Liver (tissue), 9 donors: ENCODE results near the gene RAB43. TPM values are rescaled to one million over a fixed set of nuclear protein-coding genes. Genes with fewer than 3 reads are reported as not detected.

Experiments used
- DNase-seq: peaks from one replicate; pipeline ENCODE4 v3.0.0-alpha.2; 2017; ENCODE audit warnings: low spot score
- H3K27ac ChIP-seq, 2 donors: one replicate each; pipeline ENCODE4 v1.7.0; 2013; ENCODE audit warnings: inconsistent platforms in 2 of 2, low read length in 2 of 2, control low read depth in 1 of 2, low read depth in 1 of 2, mild to moderate bottlenecking in 1 of 2
- H3K27me3 ChIP-seq, 4 donors: one replicate each; pipeline versions ENCODE4 v1.6.1 to v1.7.0; 2013; ENCODE audit warnings: low read length in 3 of 4, inconsistent platforms in 1 of 4, mild to moderate bottlenecking in 1 of 4, moderate library complexity in 1 of 4; ENCODE audit not compliant: control insufficient read depth in 4 of 4, insufficient read depth in 4 of 4
- H3K36me3 ChIP-seq, 4 donors: one replicate each; pipeline versions ENCODE4 v1.6.1 to v1.7.0; 2013; ENCODE audit warnings: low read length in 3 of 4, mild to moderate bottlenecking in 3 of 4, low read depth in 1 of 4, moderate library complexity in 1 of 4; ENCODE audit not compliant: control insufficient read depth in 4 of 4, insufficient read depth in 3 of 4
- H3K4me1 ChIP-seq, 4 donors: one replicate each; pipeline versions ENCODE4 v1.6.1 to v1.7.0; 2013; ENCODE audit warnings: low read length in 3 of 4, mild to moderate bottlenecking in 3 of 4, moderate library complexity in 1 of 4; ENCODE audit not compliant: control insufficient read depth in 4 of 4, insufficient read depth in 4 of 4
- H3K4me3 ChIP-seq, 3 donors: one replicate each; pipeline versions ENCODE4 v1.6.1 to v1.7.0; 2013; ENCODE audit warnings: low read length in 3 of 3, control low read depth in 1 of 3, low read depth in 1 of 3, mild to moderate bottlenecking in 1 of 3
- H3K9ac ChIP-seq, 2 donors: one replicate each; pipeline ENCODE4 v1.7.0; 2013; ENCODE audit warnings: low read length in 2 of 2, mild to moderate bottlenecking in 2 of 2, moderate library complexity in 2 of 2, control low read depth in 1 of 2, low read depth in 1 of 2
- H3K9me3 ChIP-seq, 4 donors: one replicate each; pipeline versions ENCODE4 v1.6.1 to v1.7.0; 2013; ENCODE audit warnings: low read length in 3 of 4; ENCODE audit not compliant: control insufficient read depth in 4 of 4
- EGR1 ChIP-seq, 2 donors: IDR thresholded peaks; 2 replicates each; pipeline ENCODE4 v1.6.1; 2016 to 2018; ENCODE audit warnings: antibody characterized with exemption in 2 of 2, low read depth in 2 of 2
- FOXA1 ChIP-seq: IDR thresholded peaks from 2 replicates; pipeline ENCODE4 v1.6.1; 2016; ENCODE audit warnings: antibody characterized with exemption
- FOXA2 ChIP-seq: IDR thresholded peaks from 2 replicates; pipeline ENCODE4 v1.6.1; 2016; ENCODE audit warnings: antibody characterized with exemption
- GABPA ChIP-seq, 2 donors: IDR thresholded peaks in 1 of 2; conservative IDR thresholded peaks in 1 of 2; 2 replicates each; pipeline ENCODE4 v1.6.1; 2016; ENCODE audit warnings: antibody characterized with exemption in 2 of 2, mild to moderate bottlenecking in 1 of 2, moderate library complexity in 1 of 2
- HNF4A ChIP-seq, 2 donors: conservative IDR thresholded peaks; 2 replicates each; pipeline ENCODE4 v1.6.1; 2016; ENCODE audit warnings: antibody characterized with exemption in 2 of 2, mild to moderate bottlenecking in 2 of 2
- HNF4G ChIP-seq: IDR thresholded peaks from 2 replicates; pipeline ENCODE4 v1.6.1; 2016; ENCODE audit warnings: antibody characterized with exemption
- JUND ChIP-seq, 2 donors: IDR thresholded peaks; 2 replicates each; pipeline ENCODE4 v1.6.1; 2016; ENCODE audit warnings: antibody characterized with exemption in 2 of 2
- NR2F2 ChIP-seq: IDR thresholded peaks from 2 replicates; pipeline ENCODE4 v1.6.1; 2016; ENCODE audit warnings: antibody characterized with exemption
- RAD21 ChIP-seq, 2 donors: IDR thresholded peaks; 2 replicates each; pipeline ENCODE4 v1.6.1; 2016; ENCODE audit warnings: antibody characterized with exemption in 2 of 2, mild to moderate bottlenecking in 2 of 2
- REST ChIP-seq: IDR thresholded peaks from 2 replicates; pipeline ENCODE4 v1.6.1; 2016; ENCODE audit warnings: antibody characterized with exemption, mild to moderate bottlenecking
- RXRA ChIP-seq, 2 donors: IDR thresholded peaks; 2 replicates each; pipeline ENCODE4 v1.6.1; 2017 to 2018; ENCODE audit warnings: antibody characterized with exemption in 2 of 2, mild to moderate bottlenecking in 1 of 2
- SP1 ChIP-seq: IDR thresholded peaks from 2 replicates; pipeline ENCODE4 v1.6.1; 2018; ENCODE audit warnings: antibody characterized with exemption, mild to moderate bottlenecking
- TAF1 ChIP-seq: conservative IDR thresholded peaks from 2 replicates; pipeline ENCODE4 v1.6.1; 2016; ENCODE audit warnings: antibody characterized with exemption, mild to moderate bottlenecking
- YY1 ChIP-seq: IDR thresholded peaks from 2 replicates; pipeline ENCODE4 v1.6.1; 2016; ENCODE audit warnings: antibody characterized with exemption, mild to moderate bottlenecking
- WGBS: extraction: QIAGEN DNeasy Blood & Tissue Kit; methylation state at CpG from one replicate; pipeline ENCODE4 v1.1.7; 2013; 5-methylcytosine and 5-hydroxymethylcytosine counted together
- polyA plus RNA-seq, 2 donors: library from polyadenylated mRNA; stranded (reverse) in 1 of 2; unstranded in 1 of 2; fragments of 200-250 nt in 1 of 2; fragments of >200 nt in 1 of 2; fragmentation: Nextera tagmentation in 1 of 2; extraction: Ambion mirVana in 1 of 2; gene quantifications; one replicate each; pipeline versions ENCODE4 v1.2.1 to v1.2.3, GENCODE V29; 2013 to 2015
- total RNA-seq, 2 donors: library from RNA; depleted of rRNA; stranded (reverse); fragments of >200 nt; gene quantifications; one replicate each; pipeline ENCODE4 v1.2.3, GENCODE V29; 2014
- TF ChIP-seq, protein P1 (sequence below): IDR thresholded peaks from 2 replicates; pipeline ENCODE4 v1.6.1; 2016; ENCODE audit warnings: antibody characterized with exemption
- TF ChIP-seq, protein P2 (sequence below): IDR thresholded peaks from 2 replicates; pipeline ENCODE4 v1.6.1; 2016; ENCODE audit warnings: antibody characterized with exemption
- TF ChIP-seq, protein P3 (sequence below): IDR thresholded peaks from 2 replicates; pipeline ENCODE4 v1.6.1; 2016; ENCODE audit warnings: antibody characterized with exemption
- TF ChIP-seq, protein P4 (sequence below): fragments of 150-350 bp; IDR thresholded peaks from 2 replicates; pipeline ENCODE4 v1.5.1; 2017; ENCODE audit warnings: improper control_type of control experiment, low read depth, low read length; ENCODE audit not compliant: missing input control
- donor health status: healthy.
- donor health status: healthy.
- donor health status: healthy.
- donor health status: healthy.
- donor health status: healthy.

Gene RAB43
- total and polyA plus RNA-seq, 4 donors, result 13.4 to 58.1 (median 26.5) TPM

DNA sequence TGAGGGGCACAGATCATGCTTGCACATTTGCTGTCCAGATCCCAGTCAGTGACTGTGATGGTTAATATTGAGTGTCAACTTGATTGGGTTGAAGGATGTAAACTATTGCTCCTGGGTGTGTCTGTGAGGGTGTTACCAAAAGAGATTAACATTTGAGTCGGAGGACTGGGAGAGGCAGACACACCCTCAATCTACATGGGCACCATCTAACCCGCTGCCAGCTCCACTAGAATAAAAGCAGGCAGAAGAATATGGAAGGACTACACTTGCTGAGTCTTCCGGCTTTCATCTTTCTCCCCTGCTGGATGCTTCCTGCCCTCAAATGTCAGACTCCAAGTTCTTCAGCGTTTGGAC, 55.9 kb downstream of the RAB43 start:
- no peak for DNase-seq
- WGBS, result 79% methylated on average over 4 of the region's 4 CpGs
- Histone ChIP-seq H3K4me1 (peaks cover 0 to 2% (median 0%) of the 10 kb centered on the region in 4 donors), H3K9ac (no peak overlapping the region), H3K4me3 (no peak overlapping the region), H3K36me3 (no peaks in the 10 kb centered on the region), H3K9me3 (no peaks in the 10 kb centered on the region), H3K27ac (no peak overlapping the region), H3K27me3 (no peaks in the 10 kb centered on the region)
- TF ChIP-seq SP1, result no peak
- TF ChIP-seq, protein P1, sequence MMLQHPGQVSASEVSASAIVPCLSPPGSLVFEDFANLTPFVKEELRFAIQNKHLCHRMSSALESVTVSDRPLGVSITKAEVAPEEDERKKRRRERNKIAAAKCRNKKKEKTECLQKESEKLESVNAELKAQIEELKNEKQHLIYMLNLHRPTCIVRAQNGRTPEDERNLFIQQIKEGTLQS, result no peak
- no peak for TF ChIP-seq FOXA1
- TF ChIP-seq EGR1 (IDR thresholded peaks at IDR 0.05; ENCODE audit: low read depth in 2 of 2), result no peak
- no peak for TF ChIP-seq REST
- TF ChIP-seq, protein P2, sequence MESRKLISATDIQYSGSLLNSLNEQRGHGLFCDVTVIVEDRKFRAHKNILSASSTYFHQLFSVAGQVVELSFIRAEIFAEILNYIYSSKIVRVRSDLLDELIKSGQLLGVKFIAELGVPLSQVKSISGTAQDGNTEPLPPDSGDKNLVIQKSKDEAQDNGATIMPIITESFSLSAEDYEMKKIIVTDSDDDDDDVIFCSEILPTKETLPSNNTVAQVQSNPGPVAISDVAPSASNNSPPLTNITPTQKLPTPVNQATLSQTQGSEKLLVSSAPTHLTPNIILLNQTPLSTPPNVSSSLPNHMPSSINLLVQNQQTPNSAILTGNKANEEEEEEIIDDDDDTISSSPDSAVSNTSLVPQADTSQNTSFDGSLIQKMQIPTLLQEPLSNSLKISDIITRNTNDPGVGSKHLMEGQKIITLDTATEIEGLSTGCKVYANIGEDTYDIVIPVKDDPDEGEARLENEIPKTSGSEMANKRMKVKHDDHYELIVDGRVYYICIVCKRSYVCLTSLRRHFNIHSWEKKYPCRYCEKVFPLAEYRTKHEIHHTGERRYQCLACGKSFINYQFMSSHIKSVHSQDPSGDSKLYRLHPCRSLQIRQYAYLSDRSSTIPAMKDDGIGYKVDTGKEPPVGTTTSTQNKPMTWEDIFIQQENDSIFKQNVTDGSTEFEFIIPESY, result no peak
- TF ChIP-seq RAD21 (IDR thresholded peaks at IDR 0.05), result no peak
- TF ChIP-seq FOXA2, result no peak
- no peak for TF ChIP-seq RXRA (IDR thresholded peaks at IDR 0.05)
- no peak for TF ChIP-seq NR2F2
- TF ChIP-seq, protein P3, sequence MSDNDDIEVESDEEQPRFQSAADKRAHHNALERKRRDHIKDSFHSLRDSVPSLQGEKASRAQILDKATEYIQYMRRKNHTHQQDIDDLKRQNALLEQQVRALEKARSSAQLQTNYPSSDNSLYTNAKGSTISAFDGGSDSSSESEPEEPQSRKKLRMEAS, result no peak
- no peak for TF ChIP-seq TAF1
- TF ChIP-seq HNF4A (conservative IDR thresholded peaks at IDR 0.05), result no peak
- no peak for TF ChIP-seq GABPA (IDR thresholded peaks at IDR 0.05 in 1 of 2, conservative IDR thresholded peaks at IDR 0.05 in 1 of 2)
- no peak for TF ChIP-seq HNF4G
- no peak for TF ChIP-seq JUND (IDR thresholded peaks at IDR 0.05)
- TF ChIP-seq YY1, result no peak
- TF ChIP-seq, protein P4, sequence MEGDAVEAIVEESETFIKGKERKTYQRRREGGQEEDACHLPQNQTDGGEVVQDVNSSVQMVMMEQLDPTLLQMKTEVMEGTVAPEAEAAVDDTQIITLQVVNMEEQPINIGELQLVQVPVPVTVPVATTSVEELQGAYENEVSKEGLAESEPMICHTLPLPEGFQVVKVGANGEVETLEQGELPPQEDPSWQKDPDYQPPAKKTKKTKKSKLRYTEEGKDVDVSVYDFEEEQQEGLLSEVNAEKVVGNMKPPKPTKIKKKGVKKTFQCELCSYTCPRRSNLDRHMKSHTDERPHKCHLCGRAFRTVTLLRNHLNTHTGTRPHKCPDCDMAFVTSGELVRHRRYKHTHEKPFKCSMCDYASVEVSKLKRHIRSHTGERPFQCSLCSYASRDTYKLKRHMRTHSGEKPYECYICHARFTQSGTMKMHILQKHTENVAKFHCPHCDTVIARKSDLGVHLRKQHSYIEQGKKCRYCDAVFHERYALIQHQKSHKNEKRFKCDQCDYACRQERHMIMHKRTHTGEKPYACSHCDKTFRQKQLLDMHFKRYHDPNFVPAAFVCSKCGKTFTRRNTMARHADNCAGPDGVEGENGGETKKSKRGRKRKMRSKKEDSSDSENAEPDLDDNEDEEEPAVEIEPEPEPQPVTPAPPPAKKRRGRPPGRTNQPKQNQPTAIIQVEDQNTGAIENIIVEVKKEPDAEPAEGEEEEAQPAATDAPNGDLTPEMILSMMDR, result no peak
